Skeletal muscle tissue (tissue), 4 donors: ENCODE results near the gene HMGXB3. TPM values are rescaled to one million over a fixed set of nuclear protein-coding genes. Genes with fewer than 3 reads are reported as not detected.

Source experiments
- H3K27ac ChIP-seq: one replicate; pipeline ENCODE4 v1.7.0; 2013; ENCODE audit warnings: mild to moderate bottlenecking, low read depth, low read length, inconsistent platforms
- H3K27me3 ChIP-seq, 3 donors: one replicate each; pipeline ENCODE4 v1.7.0; 2013; ENCODE audit warnings: low read length in 3 of 3; ENCODE audit not compliant: control insufficient read depth in 3 of 3, insufficient read depth in 3 of 3
- H3K36me3 ChIP-seq, 3 donors: one replicate each; pipeline ENCODE4 v1.7.0; 2013; ENCODE audit warnings: low read length in 3 of 3; ENCODE audit not compliant: control insufficient read depth in 3 of 3, insufficient read depth in 3 of 3
- H3K4me1 ChIP-seq, 3 donors: one replicate each; pipeline ENCODE4 v1.7.0; 2013; ENCODE audit warnings: low read length in 3 of 3, mild to moderate bottlenecking in 3 of 3; ENCODE audit not compliant: control insufficient read depth in 3 of 3, insufficient read depth in 3 of 3
- H3K4me3 ChIP-seq, 3 donors: one replicate each; pipeline ENCODE4 v1.7.0; 2013; ENCODE audit warnings: low read length in 3 of 3
- H3K9ac ChIP-seq, 3 donors: one replicate each; pipeline ENCODE4 v1.7.0; 2013; ENCODE audit warnings: low read length in 3 of 3, mild to moderate bottlenecking in 3 of 3, moderate library complexity in 2 of 3, low read depth in 1 of 3
- H3K9me3 ChIP-seq, 3 donors: one replicate each; pipeline ENCODE4 v1.7.0; 2013; ENCODE audit warnings: low read length in 3 of 3; ENCODE audit not compliant: control insufficient read depth in 3 of 3
- total RNA-seq: library from RNA; depleted of rRNA; stranded (reverse); fragments of >200 nt; gene quantifications from one replicate; pipeline ENCODE4 v1.2.3, GENCODE V29; 2014
- donor health status: Osteomylitis.

Gene HMGXB3
- total RNA-seq, 1 donor from 2014 or later: 14.1 TPM

DNA sequence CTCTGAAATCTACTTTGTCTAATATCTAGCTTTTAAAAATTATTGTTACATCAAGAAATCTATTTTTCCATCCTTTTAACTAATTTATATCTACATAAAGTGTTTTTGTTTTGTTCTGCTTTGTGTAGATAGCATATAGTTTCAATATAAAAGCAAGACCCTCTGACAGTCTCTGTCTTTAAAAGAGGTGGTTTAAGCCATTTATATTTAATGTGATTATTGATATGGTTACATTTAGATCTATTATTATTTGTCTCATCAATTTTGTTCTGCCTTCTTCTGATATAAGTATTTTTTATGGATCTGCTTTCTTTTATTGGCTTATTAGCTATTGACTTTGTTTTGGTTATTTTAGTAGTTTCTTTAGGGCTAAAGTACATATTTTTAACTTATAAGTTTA, 16.0 kb downstream of the HMGXB3 start:
- Histone ChIP-seq H3K27me3 (no peaks in the 10 kb centered on the region), H3K9me3 (no peaks in the 10 kb centered on the region), H3K4me3 (no peak overlapping the region), H3K9ac (no peak overlapping the region), H3K27ac (no peak overlapping the region), H3K4me1 (peaks cover 0 to 3% (median under 1%) of the 10 kb centered on the region in 3 donors), H3K36me3 (peaks cover 35 to 79% (median 68%) of the 10 kb centered on the region in 3 donors)

GRCh38 chr5:150017226-150018005, 16.9 kb downstream of the HMGXB3 start:
- Histone ChIP-seq H3K9ac (no peak overlapping the region), H3K4me1 (peaks cover 3 to 4% (median 4%) of the 10 kb centered on the region in 3 donors)

DNA sequence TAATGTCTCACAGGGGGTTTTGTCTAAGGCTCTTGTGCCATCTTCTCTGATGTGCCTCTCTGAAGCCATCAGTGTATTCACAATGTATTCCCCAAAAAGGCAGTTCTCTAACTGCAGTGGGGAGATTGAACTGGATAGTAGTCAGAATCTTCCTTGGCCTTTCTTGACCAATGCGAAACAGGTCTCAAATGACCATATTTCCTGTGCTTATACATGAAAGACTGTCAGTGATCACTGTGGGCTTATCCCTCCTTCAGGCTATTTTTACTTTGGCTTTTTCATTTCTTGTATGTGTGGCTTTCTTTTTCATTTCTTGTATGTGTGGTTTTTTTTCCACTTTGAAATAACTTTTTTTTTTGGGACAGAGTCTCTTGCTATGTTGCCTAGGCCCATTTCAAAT, 19.7 kb downstream of the HMGXB3 start:
- Histone ChIP-seq H3K9me3 (no peaks in the 10 kb centered on the region), H3K4me3 (no peak overlapping the region), H3K27me3 (no peaks in the 10 kb centered on the region), H3K27ac (no peak overlapping the region), H3K36me3 (peaks cover 16 to 52% (median 51%) of the 10 kb centered on the region in 3 donors), H3K9ac (no peak overlapping the region), H3K4me1 (peaks cover 7 to 24% (median 11%) of the 10 kb centered on the region in 3 donors)

More at GRCh38 chr5:150017226-150018005, 16.9 kb downstream of the HMGXB3 start:
- Histone ChIP-seq H3K4me3 (no peak overlapping the region), H3K36me3 (peaks cover 32 to 72% (median 65%) of the 10 kb centered on the region in 3 donors), H3K9me3 (no peaks in the 10 kb centered on the region), H3K27me3 (no peaks in the 10 kb centered on the region), H3K27ac (no peak overlapping the region)

GRCh38 chr5:150021491-150022157, 21.1 kb downstream of the HMGXB3 start:
- peak overlapping the region in 1 of 3 donors; percentile 21 for H3K4me3 ChIP-seq
- peak overlapping the region; percentile 78 for H3K27ac ChIP-seq
- peak overlapping the region in 1 of 3 donors; percentile 48 for H3K9ac ChIP-seq
- H3K36me3 ChIP-seq: peaks cover 9 to 54% (median 48%) of the 10 kb centered on the region in 3 donors
- peaks cover 7 to 24% (median 11%) of the 10 kb centered on the region in 3 donors for H3K4me1 ChIP-seq
- no peaks in the 10 kb centered on the region for H3K27me3 ChIP-seq
- no peaks in the 10 kb centered on the region for H3K9me3 ChIP-seq

DNA sequence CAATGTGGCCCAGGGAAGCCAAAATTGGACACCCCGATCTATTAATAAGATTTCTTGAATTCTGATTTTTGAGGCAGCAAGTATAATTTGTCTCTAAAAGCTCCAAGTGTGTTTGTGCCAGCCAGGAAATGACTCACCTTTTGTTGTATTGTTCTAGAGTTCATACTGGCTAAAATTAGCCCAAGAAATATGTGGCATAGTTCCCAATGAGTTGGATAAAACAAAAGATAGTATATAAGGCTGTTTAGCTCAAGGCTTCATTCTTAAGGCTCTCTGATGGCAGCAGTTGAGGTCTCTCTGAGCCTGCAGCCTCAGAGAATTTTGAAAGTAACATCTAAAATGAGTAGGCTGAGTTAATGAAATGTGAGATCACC, 21.6 kb downstream of the HMGXB3 start:
- Histone ChIP-seq H3K9me3 (no peaks in the 10 kb centered on the region), H3K9ac (peak overlapping the region in 1 of 3 donors; percentile 58), H3K4me1 (peaks cover 7 to 24% (median 11%) of the 10 kb centered on the region in 3 donors), H3K4me3 (peak overlapping the region in 1 of 3 donors; percentile 21), H3K27ac (peak overlapping the region; percentile 78), H3K36me3 (peaks cover 13 to 59% (median 52%) of the 10 kb centered on the region in 3 donors), H3K27me3 (no peaks in the 10 kb centered on the region)

DNA sequence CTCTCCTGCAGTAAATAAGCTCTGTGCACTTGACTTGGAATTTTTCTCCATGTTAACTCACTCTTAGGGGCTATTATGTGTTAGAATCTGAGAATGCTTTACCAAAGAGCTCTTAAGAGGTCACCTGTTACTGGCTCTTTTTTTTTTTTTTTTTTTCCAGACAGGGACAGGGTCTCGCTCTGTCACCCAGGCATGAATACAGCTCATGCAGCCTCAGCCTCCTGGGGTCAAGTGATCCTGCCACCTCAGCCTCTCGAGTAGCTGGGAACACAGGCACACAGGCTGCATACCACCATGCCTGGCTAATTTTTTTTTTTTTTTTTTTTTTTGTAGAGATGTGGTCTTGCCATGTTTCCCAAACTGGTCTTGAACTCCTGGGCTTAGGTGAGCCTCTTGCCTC, 22.1 kb downstream of the HMGXB3 start:
- Histone ChIP-seq H3K27ac (peak overlapping the region; percentile 78), H3K36me3 (peaks cover 15 to 59% (median 49%) of the 10 kb centered on the region in 3 donors), H3K9ac (peak overlapping the region in 1 of 3 donors; percentile 58), H3K27me3 (no peaks in the 10 kb centered on the region), H3K9me3 (no peaks in the 10 kb centered on the region), H3K4me1 (peaks cover 7 to 24% (median 11%) of the 10 kb centered on the region in 3 donors), H3K4me3 (no peak overlapping the region)

- Histone ChIP-seq H3K27me3 (no peaks in the 10 kb centered on the region), H3K9ac (no peak overlapping the region), H3K27ac (peak overlapping the region; percentile 78), H3K36me3 (peaks cover 15 to 63% (median 50%) of the 10 kb centered on the region in 3 donors), H3K4me1 (peaks cover 7 to 24% (median 11%) of the 10 kb centered on the region in 3 donors), H3K9me3 (no peaks in the 10 kb centered on the region), H3K4me3 (no peak overlapping the region)
Measured at GRCh38 chr5:150023136-150023535, 22.6 kb downstream of the HMGXB3 start.

DNA sequence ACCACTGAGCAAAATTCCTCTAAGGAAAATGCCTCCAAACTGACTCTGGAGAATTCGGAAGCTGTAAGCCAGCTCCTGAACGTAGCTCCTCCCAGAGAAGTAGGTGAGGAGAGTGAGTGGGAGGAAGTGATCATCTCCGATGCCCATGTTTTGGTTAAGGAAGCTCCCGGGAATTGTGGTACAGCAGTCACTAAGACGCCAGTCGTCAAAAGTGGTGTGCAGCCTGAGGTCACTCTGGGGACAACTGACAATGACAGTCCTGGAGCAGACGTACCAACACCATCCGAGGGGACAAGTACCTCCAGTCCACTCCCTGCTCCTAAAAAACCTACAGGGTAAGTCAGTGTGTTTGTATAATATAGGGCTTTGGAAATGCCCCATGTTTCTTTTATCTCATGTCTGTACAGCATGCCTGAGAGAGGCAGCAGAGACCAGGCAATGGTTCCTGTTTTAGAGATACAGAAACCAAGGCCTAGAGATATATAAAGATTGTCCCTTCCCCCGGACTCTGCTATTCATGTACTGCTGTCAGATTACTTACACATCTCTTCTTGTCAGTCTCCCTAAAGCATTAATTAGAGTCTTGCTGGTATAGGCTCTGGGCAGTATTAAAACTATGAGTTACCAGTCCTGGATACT, 23.9 kb downstream of the HMGXB3 start:
- Histone ChIP-seq H3K9me3 (no peaks in the 10 kb centered on the region), H3K4me1 (peaks cover 7 to 24% (median 11%) of the 10 kb centered on the region in 3 donors), H3K27me3 (no peaks in the 10 kb centered on the region), H3K9ac (peak overlapping the region in 2 of 3 donors; percentile 14 to 54), H3K27ac (peak overlapping the region; percentile 78), H3K4me3 (no peak overlapping the region), H3K36me3 (peaks cover 11 to 52% (median 38%) of the 10 kb centered on the region in 3 donors)

GRCh38 chr5:150026682-150027172, 26.2 kb downstream of the HMGXB3 start:
- Histone ChIP-seq H3K9me3 (no peaks in the 10 kb centered on the region), H3K4me3 (no peak overlapping the region), H3K4me1 (peaks cover 7 to 28% (median 14%) of the 10 kb centered on the region in 3 donors), H3K36me3 (peaks cover 11 to 53% (median 40%) of the 10 kb centered on the region in 3 donors), H3K9ac (peak overlapping the region in 1 of 3 donors; percentile 28), H3K27me3 (no peaks in the 10 kb centered on the region), H3K27ac (no peak overlapping the region)
